NT2/D1 (cell line): Measurements from ENCODE around the gene EPB41L2.

Source experiments
- SUZ12 ChIP-seq: IDR thresholded peaks from 2 replicates; pipeline ENCODE4 v1.6.1; 2011; ENCODE audit not compliant: insufficient read length, insufficient read depth; ENCODE audit errors: extremely low read depth
- YY1 ChIP-seq: IDR thresholded peaks from 2 replicates; pipeline ENCODE4 v1.6.1; 2011; ENCODE audit not compliant: insufficient read length, insufficient read depth

DNA sequence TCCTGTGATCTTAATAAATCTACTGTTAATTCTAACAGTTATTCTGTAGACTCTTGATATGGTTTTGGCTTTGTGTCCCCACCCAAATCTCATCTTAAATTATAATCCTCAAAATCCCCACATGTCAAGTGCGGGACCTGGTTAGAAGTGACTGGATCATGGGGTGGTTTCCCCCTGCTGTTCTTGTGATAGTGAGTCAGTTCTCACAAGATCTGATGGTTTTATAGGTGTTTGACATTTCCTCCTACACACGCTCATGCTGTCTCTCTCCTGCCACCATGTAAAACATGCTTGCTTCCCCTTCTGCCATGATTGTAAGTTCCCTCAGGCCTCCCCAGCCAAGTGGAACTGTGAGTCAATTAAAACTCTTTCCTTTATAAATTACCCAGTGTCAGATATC lies 10.5 kb upstream of the EPB41L2 start:
- TF ChIP-seq SUZ12 (no peak), YY1 (no peak)
